Stromal cell of bone marrow (primary cell): ENCODE measurements around the gene UTF1.
"Not testable (repeated sequence)": the region's sequence is repeated elsewhere in the genome, so short reads cannot be mapped to it uniquely, and the experiment has no call there.

Source experiments
- DNase-seq: peaks from one replicate; pipeline ENCODE4 v3.0.0-alpha.2; 2012; ENCODE audit warnings: low read depth

Gene UTF1

DNA sequence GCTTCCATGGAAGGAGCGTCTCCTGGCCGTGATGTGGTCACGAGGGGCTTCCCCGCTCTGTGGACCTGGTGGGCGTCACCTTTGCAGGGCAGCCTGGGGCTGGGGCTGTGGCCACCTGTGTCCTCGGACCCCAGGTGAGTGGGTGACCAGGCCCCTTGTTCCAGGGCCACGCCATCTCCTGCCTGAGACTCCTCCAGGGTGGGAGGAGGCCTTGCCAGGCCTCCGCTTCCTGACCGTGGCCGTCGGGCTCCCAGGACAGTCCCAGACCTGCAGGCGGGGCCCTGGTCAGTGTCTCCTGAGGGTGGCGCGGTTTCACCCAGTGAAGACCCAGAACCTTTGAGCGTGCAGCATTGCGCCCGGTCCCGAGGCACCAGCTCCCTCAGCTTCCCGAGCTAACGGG, 20.4 kb upstream of the UTF1 start:
- no peak for DNase-seq

DNA sequence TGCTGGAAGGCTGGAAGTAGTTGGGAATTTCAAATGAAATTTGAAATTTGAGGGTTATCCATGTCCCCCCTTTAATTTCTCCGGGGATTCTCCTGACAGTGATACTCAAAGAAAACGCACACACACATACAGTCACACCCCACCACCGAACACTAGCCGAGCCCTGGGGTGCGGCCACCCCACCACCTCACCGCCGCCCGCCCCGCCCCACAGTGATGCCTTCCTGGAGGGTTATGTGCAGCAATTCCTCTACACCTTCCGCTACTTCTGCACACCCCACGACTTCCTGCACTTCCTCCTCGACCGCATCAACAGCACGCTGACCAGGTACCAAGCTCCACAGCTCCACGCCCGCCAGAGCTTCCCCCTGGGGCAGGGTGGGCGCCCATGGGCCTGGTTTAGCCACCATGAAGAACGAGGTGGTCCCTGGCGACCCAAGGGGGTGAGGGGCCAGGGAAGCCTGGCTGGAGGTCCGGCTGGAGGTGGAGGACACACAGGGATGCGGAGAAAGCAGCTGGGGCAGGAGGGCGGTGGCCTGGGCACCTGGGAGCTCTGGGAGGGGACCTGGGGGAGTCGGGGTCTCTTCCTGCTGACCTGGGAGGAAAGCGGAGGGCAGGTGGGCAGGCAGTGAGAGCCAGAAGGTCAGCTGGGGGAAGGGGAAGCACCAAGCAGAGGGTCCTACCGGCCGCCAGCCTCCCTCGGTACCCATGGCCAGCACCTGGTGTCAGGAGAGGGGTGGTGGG, 19.4 kb upstream of the UTF1 start:
- no peak for DNase-seq

- no peak for DNase-seq
These were observed 18.7 kb upstream of the UTF1 start for GRCh38 chr10:133211141-133211830.

GRCh38 chr10:133211959-133212852, 17.8 kb upstream of the UTF1 start:
- no peak for DNase-seq

GRCh38 chr10:133212853-133213494, 17.0 kb upstream of the UTF1 start:
- DNase-seq, result no peak

- no peak for DNase-seq
These were observed 16.2 kb upstream of the UTF1 start for GRCh38 chr10:133213641-133214467.

DNA sequence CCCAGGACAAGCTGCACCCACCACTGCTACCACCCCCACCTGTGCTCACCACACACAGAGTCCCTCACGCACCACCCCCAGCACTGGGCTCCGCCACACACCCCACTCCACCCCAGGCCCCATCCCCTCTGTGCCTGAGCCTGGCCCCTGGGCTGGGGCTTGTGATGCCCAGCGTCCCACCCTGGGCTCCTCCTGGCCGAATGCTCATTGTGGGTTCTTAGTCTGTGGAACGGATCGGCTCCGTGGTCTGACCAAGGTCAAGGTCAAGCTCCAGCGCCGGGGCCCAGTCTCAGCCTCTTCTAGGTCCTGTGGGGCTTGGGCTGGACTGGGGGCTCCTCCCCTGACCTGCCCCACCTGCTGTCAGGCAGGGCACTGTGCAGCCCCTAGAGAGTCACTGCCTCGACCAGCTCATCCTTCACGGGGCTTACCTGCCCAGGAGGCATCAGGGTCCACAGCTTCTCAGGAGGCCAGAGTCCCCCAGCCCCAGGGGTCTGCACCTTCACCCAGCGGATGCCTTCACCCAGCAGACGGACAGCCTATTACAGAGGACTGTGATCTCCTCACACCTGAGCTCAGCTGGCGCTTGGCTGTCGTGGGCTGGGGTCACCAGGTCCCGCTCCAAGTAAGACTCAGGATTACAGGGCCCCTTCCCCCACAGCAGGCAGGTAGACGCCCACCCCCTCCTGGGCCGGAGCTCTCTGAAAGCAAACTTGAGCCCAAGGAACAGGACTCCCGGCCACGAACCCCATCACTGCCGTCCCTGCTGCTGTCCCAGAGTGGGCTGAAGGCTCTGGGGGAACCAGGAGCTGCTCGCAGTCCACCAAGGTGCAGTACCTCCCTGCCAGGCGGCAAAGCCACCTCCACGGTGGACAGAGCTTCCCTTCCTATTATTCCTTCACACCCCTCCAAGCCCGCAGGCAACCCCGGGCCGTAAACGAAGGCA, 15.3 kb upstream of the UTF1 start:
- no peak for DNase-seq

DNA sequence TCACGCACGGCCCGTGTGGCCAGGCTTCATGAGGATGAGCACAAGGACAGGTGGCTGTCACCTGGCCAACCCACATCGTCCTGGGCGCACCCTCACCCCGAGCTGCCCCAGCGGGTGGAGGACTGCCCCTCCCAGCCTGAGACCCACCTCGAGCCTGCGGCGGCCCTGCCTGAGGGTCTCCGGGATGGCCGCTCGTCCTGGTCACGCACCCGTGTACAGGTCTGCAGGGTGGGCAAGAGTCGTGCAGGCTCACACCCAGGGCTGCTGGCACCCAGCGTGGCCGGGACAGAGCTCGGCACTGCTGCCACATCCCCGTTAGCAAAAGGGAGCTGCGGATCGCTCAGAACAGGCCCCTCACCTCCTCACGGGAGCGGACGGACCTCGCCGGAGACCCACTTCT, 14.4 kb upstream of the UTF1 start:
- DNase-seq, result no peak

GRCh38 chr10:133216776-133217175, 13.2 kb upstream of the UTF1 start:
- no peak for DNase-seq

DNA sequence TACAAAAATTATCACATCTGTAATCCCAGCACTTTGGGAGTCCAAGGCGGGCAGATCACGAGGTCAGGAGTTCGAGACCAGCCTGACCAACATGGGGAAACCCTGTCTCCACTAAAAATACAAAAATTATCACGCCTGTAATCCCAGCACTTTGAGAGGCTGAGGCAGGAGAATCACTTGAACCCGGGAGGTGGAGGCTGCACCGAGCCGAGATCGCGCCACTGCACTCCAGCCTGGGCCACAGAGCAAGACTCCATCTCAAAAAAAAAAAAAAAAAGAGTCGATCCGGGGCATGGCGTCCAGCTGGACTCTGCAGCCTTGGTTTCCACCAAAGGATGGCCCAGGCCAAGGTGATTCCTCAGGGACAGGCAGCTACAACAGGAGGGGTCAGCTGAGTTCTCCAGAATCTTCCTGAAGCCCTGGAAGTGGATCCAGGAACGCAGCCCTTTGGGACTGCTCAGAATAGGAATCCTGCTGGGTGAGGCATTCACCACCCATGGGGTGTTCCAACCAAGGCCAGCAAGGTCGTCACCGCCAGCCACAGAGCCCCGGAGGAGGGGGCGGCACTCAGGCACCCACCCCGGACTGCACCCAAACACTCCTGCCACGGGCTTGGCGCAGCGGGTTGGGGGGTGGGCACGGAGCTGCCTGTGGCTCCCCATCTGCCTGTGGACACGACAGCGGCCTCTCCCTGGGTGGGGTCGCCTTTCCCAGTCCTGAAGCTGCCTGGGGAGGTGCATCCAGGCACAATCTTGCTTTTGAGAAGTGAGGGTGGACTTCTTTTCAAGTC, 12.0 kb upstream of the UTF1 start:
- DNase-seq, result no peak

- DNase-seq, result no peak
These were observed 11.1 kb upstream of the UTF1 start for GRCh38 chr10:133218891-133219290.

DNA sequence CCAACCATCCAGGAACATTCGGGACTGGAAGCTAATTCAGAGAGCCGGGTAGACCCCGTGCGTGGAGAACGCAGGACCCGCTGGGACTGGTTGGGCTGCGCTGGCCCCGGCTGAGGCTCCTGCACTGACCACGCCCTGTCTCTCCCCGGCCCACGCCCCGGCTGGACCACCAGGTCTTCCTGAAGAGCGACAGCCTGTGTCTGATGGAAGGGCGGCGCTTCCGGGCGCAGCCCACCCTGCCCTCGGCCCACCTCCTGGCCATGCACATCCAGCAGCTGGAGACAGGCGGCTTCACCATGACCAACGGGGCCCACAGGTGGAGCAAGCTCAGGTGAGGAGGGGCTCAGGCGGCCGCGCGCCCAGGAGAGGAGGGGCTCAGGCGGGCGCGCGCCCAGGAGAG, 10.2 kb upstream of the UTF1 start:
- DNase-seq, result no peak

DNA sequence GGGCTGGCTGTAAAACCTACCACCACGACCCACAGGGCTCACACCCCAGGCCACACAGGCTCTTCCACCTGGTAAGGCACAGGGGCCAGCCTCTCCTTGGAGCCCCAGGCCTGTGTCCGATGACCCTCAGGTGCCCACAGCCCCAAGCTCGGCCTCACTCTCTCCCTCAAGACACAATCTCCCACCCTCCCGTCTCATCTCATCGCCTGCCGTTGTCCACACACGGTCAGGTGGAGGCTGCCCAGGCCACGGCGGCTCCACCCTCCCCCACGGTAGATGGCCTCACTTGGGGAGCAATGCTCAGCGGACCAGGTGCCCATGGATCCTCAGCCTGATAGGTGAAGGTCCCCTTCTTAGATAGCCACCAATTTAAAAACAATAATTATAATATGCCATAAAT, 8.7 kb upstream of the UTF1 start:
- DNase-seq, result no peak

DNA sequence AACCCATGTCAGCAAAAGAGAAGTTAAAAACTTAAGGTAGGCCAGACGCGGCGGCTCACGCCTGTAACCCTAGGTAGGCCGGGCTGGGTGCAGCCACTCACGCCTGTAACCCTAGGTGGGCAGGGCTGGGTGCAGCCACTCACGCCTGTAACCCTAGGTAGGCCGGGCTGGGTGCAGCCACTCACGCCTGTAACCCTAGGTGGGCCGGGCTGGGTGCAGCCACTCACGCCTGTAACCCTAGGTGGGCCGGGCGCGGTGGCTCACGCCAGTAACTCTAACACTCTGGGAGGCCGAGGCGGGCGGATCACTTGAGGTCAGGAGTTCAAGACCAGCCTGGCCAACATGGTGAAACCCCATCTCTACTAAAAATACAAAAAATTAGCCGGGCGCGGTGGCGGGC, 8.3 kb upstream of the UTF1 start:
- DNase-seq, result not testable (repeated sequence)

DNA sequence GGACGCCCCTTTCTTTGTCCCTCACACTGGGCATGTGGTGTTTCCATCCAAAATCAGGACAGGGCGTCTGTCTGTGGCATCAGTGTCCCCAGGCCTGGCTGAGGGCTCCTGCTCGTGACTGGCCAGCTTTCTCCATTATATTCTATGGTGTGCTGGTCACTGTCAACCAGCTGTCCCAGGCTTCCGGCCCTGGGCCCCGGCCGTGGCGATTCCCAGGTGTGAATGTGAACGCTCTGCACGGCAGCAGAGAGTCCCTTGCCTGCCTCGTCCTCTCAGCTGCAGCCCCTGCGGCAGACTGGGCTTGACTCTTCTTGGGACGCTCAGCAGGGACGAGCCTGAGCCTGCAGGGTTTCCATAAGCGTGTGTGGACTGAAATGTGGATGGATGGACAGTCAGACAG, 5.9 kb upstream of the UTF1 start:
- no peak for DNase-seq

DNA sequence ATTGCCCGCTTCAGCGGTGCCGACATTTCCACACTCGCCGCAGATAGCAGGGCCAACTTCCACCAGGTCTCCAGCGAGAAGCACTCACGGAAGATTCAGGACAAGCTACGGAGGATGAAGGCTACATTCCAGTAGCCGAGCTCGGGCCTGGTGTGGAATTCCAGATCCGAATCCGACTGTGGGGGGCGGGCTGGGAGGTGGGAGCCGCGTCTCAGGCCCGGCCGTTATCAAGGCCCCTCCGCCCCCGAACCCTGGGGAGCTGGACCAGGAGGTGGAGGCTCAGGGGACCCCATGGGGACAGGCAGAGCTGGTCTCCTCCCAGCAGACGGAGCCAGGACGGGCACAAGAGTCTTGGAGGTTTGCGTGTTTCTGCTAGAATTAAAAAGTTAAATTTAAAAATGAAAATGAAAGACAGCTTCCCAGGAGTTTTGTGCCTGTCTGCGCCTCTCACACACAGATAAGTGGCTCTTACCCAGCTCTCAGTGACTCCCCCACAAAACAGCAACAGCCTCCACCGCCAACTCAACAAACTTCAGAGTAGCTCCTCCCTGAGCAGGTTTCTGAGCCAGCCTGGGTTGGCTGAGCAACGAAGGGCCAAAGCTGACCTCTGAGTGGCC, 5.2 kb upstream of the UTF1 start:
- DNase-seq, result no peak

GRCh38 chr10:133225707-133226191, 4.3 kb upstream of the UTF1 start:
- DNase-seq, result no peak

DNA sequence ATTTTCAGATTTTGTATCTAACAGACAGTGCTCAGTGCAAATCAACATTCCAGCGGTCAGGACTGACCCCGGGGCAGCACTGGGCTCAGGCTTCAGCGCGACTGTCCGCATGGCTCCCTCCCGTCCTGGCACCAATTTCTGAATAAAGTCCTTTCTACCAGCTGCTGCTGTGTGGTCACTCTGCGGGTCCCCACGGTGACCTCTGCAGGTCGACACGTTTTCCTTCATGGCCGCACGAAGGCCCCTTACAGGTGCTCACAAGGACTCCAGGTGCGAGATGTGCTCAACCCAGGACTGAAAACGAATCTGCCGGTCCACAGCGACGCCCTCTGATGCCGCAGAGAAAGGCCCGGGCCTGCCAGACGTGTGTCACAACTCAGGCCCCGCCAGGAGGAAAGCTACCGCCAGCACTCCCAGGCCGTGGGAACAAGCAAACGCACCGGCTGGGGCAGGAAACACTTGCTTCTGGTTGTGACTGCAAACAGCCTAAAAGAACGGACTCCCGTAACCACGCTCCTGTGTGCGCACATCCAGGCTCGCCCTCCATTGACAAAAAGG, 3.7 kb upstream of the UTF1 start:
- no peak for DNase-seq

- no peak for DNase-seq
These were observed 2.8 kb upstream of the UTF1 start for GRCh38 chr10:133227256-133227655.
